ENCODE data around the gene TBX4.
"Not testable (repeated sequence)": the region's sequence is repeated elsewhere in the genome, so short reads cannot be mapped to it uniquely, and the experiment has no call there.

TBX4 gene

DNA sequence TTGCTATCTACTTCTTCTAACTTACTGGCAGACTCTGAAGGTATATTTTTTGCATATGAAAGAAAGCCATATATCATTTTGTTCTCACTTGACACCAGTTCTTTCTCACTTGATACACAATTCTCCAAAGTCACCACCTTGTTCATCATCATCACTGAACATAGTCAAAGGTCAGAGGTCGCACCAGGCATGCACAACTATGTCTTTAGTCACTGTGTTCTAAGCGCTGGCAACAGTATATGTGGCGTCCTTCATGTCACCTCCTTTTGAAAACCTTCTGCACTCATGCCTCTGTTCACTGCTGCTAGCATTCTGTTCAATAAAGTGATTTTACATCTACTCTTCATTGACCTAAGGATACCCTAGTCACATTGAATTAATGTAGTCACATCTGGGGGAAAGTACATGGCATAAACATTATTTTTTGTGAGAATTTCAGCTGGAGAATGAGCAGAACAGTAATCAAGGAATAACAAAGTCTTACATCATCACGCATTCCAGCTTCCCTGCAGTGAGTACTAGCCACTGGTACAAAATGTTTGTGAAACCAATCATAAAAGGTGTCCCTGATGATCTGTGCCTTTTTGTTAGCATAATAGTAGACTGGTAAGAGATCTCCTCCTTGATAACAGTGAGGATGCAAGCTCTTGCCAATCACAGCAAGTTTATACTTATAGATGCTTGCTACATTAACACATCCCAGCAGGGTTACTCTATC lies 20.5 kb upstream of the TBX4 start:
- no peak for DNase-seq

DNA sequence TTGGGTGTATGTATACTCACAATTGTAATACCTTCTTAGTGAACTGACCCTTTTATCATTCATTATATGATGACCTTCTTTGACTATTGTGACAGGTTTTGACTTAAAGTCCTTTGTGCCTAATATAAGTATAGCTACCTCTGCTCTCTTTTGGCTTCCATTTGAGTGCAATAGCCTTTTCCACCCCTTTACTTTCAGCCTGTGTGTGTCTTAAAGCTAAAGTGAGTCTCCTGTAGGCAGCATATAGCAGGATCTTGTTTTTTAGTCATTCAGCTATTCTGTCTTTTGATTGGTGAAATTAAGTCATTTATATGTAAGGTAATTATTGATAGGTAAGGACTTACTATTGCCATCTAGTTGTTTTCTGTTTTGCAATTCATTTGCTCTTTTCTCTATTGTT lies 15.9 kb upstream of the TBX4 start:
- no peak for DNase-seq

DNA sequence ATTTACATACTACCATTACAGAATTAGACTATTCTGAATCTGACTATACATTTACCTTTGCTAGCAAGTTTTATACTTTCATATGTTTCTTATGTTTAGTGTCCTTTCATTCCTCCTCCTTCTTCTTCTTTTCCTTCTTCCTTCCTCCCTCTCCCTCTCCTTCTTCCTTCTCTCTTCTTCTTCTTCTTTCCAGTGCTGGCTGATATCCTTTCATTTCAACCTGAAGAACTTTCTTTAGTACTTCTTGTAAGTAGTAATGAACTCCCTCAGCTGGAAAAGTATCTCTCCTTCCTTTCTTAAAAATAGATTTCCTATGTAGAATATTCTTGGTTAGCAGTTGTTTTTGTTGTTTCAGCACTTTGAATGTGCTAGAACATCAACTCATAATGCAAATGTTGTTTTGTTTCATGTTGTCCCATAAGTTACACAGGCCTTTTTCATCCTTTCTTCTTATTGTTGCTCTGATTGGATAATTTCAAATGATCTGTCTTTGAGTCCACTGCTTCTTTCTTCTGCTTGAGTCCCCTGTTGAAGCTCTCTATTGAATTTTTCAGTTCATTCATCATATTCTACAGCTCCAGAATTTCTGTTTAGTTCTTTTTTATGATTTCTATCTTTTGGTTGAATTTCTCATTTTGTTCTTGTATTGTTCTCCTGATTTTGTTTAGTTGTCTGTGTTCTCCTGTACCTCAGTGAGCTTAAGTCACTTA lies 15.1 kb upstream of the TBX4 start:
- DNase-seq: no peak

DNA sequence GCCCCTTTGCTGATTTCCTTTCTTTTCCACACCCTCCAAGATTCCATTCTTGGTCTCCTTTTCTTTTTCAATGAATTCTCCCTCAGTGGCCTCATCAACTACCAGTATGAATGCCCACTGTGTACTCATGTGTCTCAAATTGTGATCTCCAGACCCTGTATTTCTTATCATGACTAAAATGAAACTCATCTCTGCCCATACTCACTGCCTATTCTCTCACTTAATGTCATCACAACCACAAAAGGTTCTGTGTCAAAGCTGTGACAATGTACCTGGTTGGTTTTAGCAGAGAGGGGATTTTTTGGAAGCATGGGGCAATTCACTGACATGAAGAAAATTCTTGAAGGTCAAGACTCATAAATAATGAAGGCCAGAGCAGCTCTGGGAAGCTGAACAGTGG lies 11.5 kb upstream of the TBX4 start:
- DNase-seq: no peak

DNA sequence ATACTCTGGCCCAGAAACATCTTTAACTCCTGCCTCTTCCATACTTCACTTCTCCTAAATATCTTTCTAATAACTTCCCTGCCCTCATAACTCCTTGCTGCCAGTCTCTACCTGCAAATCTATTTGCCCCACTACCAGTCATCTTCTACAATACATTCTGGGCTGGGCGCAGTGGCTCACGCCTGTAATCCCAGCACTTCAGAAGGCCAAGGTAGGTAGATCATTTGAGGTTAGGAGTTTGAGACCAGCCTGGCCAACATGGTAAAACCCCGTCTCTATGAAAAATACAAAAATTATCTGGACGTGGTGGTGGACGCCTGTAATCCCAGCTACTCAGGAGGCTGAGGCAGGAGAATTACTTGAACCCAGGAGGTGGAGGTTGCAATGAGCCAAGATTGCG lies 10.7 kb upstream of the TBX4 start:
- DNase-seq: not testable (repeated sequence)

DNA sequence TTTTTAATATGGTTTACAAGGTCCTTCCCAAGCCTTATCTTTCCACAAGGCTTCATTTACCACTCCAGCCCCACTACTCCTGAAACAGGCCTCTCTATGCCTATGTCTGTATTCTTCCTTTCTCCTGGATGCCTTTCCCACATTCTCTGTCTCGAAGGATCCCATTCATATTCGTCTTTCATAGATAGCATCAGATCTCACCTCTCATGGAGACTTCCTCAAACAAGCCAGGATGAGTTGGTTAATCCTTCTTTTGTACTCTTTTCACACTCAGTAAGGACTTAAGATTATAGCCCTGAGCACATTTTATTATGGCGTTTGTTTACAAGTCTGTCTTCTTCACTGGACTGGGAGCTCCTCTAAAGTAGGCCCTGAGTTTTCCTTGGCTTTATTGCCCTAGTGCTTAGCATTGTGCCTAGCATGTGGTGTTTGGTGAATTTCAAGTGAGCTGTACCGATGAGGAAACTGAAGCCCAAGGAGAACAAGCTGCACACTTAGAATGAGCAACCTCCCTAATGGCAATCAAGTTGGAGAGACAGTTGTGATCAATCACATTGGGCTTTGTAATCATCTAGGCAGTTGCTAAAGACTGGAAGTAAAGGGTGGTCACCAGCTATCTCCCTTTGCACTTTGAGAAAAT lies 10.0 kb upstream of the TBX4 start:
- DNase-seq: no peak

DNA sequence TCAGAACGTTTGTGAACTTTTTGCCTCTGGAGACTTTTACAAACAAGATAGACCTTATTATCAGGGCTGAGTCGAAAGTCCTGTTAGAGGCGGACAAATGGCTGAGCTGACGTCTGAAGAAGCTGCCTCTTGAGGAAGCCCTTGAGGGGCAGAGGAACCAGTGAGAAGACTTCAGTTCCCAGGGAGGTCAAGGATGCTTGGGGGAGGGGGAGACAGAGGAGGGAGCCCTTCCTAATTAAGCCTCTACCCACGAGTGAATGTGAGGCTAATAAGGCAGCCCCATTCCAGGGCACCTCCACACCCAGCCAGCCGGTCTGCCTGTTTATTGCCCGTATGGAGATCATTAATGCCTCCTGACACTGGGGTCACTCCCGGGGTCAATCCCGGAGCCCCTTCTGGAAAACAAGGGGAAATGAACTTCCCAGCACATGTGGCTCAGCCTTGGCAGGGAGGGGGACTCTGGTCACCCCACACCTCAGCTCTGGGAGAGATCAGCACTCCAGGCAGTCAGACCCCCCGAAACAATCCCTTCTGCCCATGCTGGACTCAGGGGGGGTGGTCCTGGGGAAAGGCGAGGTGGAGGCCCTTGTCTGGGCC lies 9.2 kb upstream of the TBX4 start:
- DNase-seq: no peak

DNA sequence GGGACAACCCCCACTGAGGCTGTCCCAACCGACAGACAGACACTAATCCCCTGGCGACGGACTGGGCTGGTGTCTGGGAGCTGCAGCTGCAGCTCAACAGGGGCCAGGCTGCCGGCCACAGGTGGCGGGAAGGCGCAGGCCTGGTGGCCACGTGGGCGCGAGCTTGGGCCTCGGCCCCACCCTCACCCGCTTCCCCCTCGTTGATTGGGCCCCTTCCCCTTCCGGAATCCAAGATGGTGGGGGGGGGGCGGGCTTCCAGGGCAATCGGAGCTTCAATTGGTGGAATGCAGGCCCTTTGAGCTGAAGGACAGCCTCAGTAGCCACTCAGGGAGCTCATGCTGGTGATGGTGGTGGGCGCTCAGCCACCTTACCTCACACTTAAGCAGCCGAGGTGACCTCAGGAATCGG lies 8.7 kb upstream of the TBX4 start:
- no peak for DNase-seq

DNA sequence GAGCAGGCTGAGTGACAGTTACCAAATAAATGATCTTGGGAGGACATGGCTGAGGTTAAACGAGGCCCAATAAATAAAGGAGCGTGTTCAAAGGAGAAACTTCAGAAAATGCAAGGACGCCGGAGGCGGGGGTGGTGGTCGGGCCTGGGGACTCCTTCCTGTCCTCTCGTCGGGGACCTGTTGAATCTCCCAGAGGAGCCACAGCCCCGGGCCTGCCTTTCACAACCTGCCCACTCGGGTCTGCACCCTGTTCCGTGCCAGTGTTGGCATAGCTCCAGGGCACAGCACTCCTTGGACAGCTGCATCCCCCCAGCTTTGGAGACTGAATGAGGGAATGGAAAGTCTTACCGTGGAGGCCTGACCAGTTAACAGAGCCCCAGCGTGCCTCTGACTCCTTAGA lies 8.1 kb upstream of the TBX4 start:
- no peak for DNase-seq

DNA sequence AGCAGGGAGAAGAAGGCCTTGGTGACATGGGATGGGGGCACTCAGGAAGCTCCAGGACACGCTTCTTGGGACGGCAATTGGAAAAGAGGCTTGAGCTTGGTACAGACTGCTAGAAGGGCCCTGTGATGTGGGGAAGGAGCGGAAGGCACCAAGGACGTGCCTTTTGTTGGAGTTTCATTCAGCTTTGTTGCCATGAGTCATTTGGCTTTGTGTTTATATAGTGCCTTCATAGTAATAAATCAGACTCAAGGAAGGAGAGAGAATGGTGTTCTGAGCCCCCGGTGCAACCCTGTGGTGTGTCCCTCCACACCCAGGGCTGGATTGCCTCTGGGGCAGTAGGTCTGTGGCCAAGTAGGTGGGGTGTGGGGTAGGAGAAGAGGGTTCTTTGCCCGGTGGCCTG lies 7.4 kb upstream of the TBX4 start:
- DNase-seq: no peak

DNA sequence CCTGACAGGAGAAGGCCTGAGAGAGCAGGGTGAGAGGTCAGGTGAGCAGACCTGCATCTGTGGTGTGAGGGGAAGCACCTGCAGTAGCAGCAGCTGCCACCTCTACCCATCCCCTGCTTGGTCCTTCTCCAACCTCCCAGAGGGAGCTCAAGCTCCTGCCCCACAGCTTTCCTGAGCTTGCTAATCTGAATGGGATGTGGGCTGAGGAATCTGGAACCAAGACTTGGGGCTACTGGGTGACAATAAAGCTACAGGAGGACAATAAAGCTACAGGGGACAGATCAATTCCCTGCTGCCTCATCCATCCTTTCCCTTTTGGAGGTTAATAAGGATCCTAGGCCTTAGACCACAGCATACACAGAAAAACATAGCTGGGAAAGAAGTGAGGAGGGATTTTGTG lies 4.9 kb upstream of the TBX4 start:
- DNase-seq: no peak

DNA sequence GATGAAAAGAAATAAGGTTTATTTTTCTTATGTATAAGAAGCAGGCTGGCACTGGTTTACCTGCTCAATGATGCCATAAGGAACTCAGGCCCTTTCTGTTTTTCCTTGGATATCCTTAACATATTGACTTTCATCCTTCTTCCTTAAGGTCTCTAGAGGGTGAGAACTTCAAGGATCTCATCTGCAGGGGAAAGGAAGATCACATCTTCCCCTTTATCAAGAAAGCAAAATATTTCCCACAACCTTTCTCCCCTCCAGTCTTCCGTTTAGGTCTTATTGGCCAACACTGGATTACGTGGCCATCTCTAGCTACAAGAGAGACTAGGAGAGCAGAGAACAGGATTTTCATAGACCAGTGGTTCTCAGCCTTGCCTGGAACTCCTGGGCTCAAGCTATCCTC lies 4.2 kb upstream of the TBX4 start:
- DNase-seq: no peak

DNA sequence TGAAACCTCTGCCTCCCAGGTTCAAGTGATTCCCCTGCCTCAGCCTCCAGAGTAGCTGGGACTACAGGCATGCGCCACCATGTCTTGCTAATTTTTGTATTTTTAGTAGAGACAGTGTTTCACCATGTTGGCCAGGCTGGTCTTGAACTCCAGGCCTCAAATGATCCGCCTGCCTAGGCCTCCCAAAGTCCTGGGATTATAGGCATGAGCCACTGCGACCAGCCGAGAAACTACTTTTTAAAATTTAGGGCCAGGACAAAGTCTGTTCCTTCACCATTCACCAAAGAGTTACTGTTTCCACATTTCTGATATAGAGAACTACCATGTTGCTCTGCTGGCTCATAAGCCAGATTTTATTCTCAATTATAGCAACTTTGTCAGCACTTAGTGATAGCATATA lies 3.1 kb upstream of the TBX4 start:
- DNase-seq: not testable (repeated sequence)

DNA sequence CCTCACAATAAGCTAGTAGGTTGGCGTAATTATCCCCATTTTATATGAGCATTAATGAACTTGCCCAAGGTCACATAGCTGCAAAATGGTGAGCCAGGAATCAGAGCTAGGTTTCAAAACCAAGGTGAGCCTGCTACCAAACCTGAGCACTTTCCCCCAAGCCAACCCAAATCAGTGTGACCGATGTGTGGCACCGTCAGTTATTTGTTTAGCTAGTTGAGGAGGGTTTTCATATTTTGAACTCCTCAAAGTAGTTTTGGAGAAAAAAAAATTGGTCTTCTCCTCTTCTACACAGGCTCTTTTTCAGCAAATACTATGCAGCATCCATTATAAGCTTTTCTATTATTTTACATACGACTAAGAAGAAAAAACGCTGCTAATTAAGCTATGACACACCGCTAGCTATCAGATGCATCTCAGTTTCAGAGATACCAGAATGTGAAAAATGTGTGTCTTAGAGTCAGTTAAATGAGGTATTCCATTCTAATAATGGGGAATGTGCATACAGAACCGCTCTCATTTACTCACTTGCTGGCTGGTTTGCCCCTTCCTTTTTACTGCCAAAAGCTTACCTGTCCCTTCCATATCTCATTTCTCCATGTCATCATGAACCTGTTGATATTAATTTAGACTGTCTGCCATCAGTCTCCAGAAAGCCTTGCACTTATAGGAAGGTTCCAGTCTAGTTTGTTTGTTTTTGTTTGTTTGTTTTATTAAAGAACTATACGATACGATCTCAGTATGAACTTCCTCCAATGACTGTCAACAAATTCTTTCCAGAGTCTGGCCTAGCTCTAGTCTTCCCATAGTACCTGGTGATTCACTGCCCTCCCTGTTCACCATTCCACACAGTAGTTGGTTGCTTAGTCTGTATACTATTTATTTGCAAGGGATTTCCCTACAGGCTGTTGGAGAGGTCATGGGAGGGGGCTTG lies 2.2 kb upstream of the TBX4 start:
- no peak for DNase-seq

DNA sequence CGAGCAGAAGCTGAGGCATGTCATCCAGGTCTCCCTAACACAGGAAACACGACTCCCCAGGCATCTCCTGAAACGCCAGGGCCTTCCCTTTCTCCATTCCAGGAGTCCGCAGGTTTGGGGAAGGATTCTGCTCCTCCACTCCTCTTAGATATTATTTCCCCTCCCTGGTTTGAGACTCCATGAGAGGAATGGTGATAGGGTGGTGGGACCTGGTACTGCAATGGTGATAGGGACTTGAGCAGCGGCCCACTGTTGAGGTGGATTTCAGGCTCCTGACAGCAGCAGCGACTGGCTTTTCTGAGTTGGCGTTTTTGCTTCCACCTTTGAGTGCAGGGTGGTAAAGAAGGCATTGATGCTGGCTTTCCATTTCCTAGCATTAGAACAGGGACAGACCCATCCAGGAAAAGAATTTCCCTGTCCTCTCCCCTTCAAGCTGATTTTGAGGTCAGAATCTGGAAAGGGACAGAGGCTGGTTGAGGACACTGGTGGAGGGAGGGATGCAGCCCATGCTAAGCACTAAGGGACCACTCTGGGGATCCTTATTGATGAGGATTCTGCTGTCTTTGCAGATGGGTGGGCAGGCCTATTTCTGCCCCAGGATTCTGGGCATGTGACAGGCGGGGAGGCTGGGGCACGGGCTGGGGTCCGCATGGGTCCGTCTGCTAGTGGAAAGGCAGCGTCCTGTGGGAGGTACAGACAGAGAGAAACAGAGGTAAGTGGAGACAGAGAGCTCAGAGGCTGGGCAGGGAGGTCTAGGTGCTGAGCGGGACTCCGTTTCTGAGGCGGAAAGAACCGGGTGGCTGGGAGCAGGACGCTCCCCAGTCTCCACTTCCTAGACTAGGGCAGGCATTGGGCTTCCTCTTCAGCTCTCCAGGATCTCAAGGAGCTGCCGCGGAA lies 1.3 kb upstream of the TBX4 start:
- DNase-seq: no peak

DNA sequence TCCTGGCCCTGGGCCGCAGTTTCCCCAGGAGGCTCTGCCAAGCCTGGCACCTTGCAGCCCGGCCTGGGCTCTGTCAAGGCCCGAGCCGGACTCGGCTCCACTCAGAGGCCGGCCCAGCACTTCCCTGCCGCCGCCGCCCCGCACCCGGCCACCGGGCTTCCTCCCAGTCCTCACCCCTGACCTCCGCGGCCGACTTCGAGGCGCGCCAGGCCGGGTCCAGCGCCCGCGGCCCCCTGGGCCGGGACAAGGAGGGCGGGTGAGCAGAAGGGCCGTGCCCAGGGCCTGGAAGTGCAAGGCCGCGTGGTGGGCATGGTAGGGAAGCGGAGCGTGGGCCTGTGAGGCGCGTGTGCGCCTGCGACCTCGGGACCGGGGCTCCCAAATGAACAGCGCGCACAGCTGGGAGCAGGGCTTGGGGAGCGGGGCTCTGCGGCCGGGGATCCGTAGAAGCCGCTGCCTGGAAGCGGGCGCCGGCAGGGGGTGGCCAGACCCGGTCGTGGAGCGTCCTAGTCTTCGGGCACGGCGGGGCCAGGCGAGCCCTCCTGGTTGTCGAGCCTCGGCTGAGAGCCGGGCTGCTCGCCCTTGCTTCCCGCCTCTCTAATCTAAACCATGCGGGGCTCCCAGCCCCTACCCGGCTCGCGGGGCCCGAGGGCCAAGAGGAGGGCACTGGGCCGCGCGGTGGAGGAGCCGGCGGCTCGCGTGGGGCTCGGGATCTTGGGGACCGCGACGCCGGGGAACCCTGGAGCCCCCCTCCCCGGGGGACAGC lies 503 bp upstream of the TBX4 start:
- DNase-seq: no peak

DNA sequence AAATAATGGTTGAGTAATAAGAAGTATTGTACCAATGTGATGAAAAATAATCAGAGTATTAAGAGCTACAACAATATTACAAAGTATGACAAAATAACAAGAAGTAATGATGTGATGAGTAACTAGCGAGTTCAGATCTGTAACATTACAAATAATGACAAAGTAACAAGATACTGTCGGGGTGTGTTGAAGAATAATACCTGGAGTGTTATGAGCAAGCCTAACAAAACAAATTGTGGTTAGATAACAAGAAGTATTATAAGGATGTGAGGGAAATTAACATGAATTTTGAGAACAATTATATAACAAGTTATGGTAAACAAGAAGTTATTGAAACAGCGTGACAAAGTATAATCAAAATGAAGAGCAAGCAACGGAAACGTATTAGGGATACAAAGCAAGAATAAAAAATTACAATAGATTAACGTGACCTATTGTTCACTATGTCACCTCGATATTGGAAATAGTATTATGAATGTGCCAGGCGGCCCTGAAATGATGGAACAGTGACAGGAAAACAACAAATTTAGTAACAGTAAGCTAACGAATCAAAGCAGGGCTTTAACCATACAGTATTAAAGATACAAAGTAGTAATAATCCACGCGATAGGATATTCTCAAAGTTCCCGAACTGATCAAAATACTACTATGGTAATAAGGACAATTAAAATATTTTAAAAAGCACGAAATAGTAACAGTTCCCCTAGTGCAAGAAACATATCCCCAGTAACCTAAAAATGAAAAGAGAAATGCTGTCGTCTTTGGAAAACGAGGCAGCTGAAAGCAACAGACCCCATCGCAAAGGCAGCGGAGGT lies 1.6 kb downstream of the TBX4 start:
- no peak for DNase-seq

DNA sequence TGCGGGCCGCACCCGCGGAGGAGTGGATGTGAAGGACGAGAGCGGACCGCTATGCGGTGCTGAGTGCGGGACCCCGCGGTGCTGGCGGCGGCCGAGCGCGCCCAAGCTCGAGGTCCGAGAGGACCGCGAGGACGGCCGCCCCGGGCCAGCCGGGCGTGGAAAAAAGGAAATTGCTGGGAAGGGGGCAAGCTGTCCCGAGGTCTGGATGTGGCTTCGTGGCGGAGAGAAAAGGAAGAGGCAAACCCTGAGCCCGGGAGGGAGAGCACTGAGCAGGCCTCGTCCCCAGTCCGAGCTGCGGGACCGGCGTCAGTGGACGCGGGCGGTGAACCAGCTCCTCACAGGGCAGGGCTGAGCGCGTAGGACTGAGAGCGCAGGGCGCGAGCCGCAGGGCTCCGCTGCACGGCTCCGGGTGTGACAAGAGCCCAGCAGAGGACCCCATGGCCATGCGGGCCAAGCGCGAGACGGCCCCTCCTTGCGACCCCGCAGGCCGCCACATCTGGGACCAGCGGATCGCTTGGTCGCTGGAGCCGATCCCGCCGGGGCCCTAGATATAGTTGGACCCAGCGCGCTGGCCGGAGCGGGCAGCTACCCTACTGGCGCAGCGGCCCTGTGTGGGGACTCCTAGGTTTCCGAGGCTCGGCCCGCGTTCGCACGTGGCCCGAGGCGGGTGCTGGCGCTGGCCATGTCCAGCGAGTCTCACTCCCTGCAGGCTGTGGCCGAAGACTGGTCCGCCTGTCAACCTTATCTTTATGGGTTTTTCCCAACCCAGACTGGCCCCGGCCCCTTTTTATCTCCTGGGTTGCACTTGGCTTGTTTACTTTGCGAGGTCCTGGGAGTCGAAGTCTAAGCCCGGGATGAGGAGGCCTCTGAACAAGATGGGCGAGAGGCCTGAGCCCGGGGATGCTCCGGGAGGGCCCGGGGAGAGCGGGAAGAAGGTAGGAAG lies 2.4 kb downstream of the TBX4 start:
- DNase-seq: no peak

Measured in CD4-positive, alpha-beta T cell treated with Interleukin-17A for 1 hour (primary cell).